ENCODE measurements around the gene CAMK1D.

DNA sequence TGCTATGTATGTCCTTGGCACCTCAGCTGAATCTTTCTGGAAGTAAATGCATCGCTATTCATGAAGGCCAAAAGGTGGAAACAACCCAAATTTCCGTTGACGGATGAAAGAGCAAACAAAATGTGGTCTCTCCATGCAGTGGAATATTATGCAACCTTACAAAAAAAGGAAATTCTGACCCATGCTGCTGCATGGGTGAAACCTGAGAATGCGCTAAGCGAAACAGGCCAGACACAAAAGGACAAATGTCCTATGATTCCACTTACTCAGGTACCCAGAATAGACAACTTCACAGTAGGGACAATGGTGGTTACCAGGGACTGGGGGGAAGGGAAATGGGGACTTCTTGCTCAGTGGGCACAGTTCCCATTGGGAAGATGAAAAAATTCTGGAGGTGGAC is 158.8 kb downstream of the CAMK1D start:
- TF ChIP-seq, protein P1, sequence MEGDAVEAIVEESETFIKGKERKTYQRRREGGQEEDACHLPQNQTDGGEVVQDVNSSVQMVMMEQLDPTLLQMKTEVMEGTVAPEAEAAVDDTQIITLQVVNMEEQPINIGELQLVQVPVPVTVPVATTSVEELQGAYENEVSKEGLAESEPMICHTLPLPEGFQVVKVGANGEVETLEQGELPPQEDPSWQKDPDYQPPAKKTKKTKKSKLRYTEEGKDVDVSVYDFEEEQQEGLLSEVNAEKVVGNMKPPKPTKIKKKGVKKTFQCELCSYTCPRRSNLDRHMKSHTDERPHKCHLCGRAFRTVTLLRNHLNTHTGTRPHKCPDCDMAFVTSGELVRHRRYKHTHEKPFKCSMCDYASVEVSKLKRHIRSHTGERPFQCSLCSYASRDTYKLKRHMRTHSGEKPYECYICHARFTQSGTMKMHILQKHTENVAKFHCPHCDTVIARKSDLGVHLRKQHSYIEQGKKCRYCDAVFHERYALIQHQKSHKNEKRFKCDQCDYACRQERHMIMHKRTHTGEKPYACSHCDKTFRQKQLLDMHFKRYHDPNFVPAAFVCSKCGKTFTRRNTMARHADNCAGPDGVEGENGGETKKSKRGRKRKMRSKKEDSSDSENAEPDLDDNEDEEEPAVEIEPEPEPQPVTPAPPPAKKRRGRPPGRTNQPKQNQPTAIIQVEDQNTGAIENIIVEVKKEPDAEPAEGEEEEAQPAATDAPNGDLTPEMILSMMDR (IDR thresholded peaks at IDR 0.05), result no peak
- TF ChIP-seq POLR2A (IDR thresholded peaks at IDR 0.05), result no peak

Measured in right lobe of liver (tissue), 4 donors.